ENCODE results near the gene UGP2.
"Not testable (repeated sequence)": the region's sequence is repeated elsewhere in the genome, so short reads cannot be mapped to it uniquely, and the experiment has no call there.

UGP2 gene

DNA sequence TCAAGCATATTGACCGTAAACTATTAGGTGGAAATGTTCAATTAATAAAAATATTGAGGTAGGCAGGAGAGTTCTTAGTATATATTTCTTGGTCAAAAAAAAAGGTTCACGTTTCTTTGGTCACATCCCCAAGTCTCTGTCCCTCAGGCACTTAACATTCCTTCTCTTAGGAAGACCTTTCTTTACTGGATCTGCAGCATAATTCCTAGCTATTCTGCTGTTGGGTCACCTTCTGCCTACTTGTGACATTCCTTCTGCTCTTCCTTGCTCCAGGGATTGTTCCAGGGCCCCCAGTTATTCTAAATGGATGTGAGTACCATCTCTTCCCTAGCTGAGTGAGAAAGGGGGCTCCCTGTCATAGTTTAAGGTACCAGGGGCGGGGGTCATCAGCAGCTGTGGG lies 4.2 kb downstream of the UGP2 start:
- H3K4me3 ChIP-seq (replicated peaks in 1 of 2; ENCODE audit: low read depth in 2 of 2, low read length in 2 of 2): no peak overlapping the region

GRCh38 chr2:63846487-63846886 lies 4.8 kb downstream of the UGP2 start:
- DNase-seq (ENCODE audit: low read depth in 2 of 2): peak; percentile 39 to 48
- no peak overlapping the region for H3K4me3 ChIP-seq (replicated peaks in 1 of 2; ENCODE audit: low read depth in 2 of 2, low read length in 2 of 2)
- TF ChIP-seq CTCF (IDR thresholded peaks at IDR 0.05; ENCODE audit: low read depth, low read length): no peak

More for the DNA sequence above, 4.2 kb downstream of the UGP2 start:
- no peak for DNase-seq (ENCODE audit: low read depth in 2 of 2)
- no peak for TF ChIP-seq CTCF (IDR thresholded peaks at IDR 0.05; ENCODE audit: low read depth, low read length)

- not testable (repeated sequence) for DNase-seq (ENCODE audit: low read depth in 2 of 2); H3K4me3 ChIP-seq (replicated peaks in 1 of 2; ENCODE audit: low read depth in 2 of 2, low read length in 2 of 2)
Measured at GRCh38 chr2:63847571-63847970, 5.9 kb downstream of the UGP2 start.

GRCh38 chr2:63849381-63850203 lies 7.9 kb downstream of the UGP2 start:
- no peak overlapping the region for H3K4me3 ChIP-seq (replicated peaks in 1 of 2; ENCODE audit: low read depth in 2 of 2, low read length in 2 of 2)
- peak; percentile 37 to 47 for DNase-seq (ENCODE audit: low read depth in 2 of 2)

GRCh38 chr2:63850204-63850571 lies 8.5 kb downstream of the UGP2 start:
- no peak for TF ChIP-seq CTCF (IDR thresholded peaks at IDR 0.05; ENCODE audit: low read depth, low read length)
- no peak for DNase-seq (ENCODE audit: low read depth in 2 of 2)
- H3K4me3 ChIP-seq (replicated peaks in 1 of 2; ENCODE audit: low read depth in 2 of 2, low read length in 2 of 2): no peak overlapping the region

More at GRCh38 chr2:63849381-63850203, 7.9 kb downstream of the UGP2 start:
- no peak for TF ChIP-seq CTCF (IDR thresholded peaks at IDR 0.05; ENCODE audit: low read depth, low read length)

DNA sequence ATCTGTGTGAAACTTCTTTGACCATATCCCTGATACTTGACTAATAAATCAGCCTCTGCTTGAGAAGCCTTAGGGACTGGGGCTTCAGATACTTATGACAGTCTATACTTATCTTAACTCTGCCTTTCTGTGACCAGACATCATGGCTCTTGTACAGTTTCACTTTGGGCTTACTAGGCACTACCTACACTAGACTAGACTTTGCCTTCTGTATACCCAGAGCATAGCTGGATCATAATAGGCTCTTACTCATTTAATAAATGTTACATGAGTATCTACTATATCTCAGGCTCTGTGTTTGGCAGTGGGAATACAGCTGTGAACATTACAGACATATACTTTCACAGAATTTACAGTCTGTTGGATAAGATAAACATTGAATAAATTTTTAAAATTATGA lies 9.0 kb downstream of the UGP2 start:
- no peak for DNase-seq (ENCODE audit: low read depth in 2 of 2)
- no peak for TF ChIP-seq CTCF (IDR thresholded peaks at IDR 0.05; ENCODE audit: low read depth, low read length)
- no peak overlapping the region for H3K4me3 ChIP-seq (replicated peaks in 1 of 2; ENCODE audit: low read depth in 2 of 2, low read length in 2 of 2)

- DNase-seq (ENCODE audit: low read depth in 2 of 2): no peak
- H3K4me3 ChIP-seq (replicated peaks in 1 of 2; ENCODE audit: low read depth in 2 of 2, low read length in 2 of 2): no peak overlapping the region
- no peak for TF ChIP-seq CTCF (IDR thresholded peaks at IDR 0.05; ENCODE audit: low read depth, low read length)
Measured at GRCh38 chr2:63851691-63852311, 10.1 kb downstream of the UGP2 start.

Data from cardiac fibroblast (primary cell).